WERI-Rb-1 (cell line): ENCODE results near the gene FGFBP3.

Source experiments
- DNase-seq: peaks from one replicate; pipeline ENCODE4 v3.0.0-alpha.2; 2020
- H3K27ac ChIP-seq: fragments of 250-450 bp; sonication (Bioruptor Pico); 2 replicates; pipeline ENCODE4 v1.5.1; 2020; ENCODE audit warnings: mild to moderate bottlenecking, moderate library complexity
- H3K27me3 ChIP-seq: fragments of 250-450 bp; sonication (Bioruptor Pico); 2 replicates; pipeline ENCODE4 v1.5.1; 2021; ENCODE audit warnings: mild to moderate bottlenecking, low read depth, moderate library complexity; ENCODE audit not compliant: insufficient read depth, severe bottlenecking
- H3K36me3 ChIP-seq: fragments of 250-450 bp; sonication (Bioruptor Pico); 2 replicates; pipeline ENCODE4 v1.5.1; 2020; ENCODE audit warnings: mild to moderate bottlenecking, moderate library complexity
- H3K4me3 ChIP-seq: 2 replicates; pipeline ENCODE4 v1.5.1; 2011; ENCODE audit warnings: low read depth, mild to moderate bottlenecking, control low read depth, low read length
- H3K9me3 ChIP-seq: fragments of 250-450 bp; sonication (Bioruptor Pico); 2 replicates; pipeline ENCODE4 v1.5.1; 2021; ENCODE audit warnings: mild to moderate bottlenecking, moderate library complexity; ENCODE audit not compliant: severe bottlenecking
- TF ChIP-seq, protein P1 (sequence below): IDR thresholded peaks from 2 replicates; pipeline ENCODE4 v1.5.1; 2011; ENCODE audit warnings: low read depth, mild to moderate bottlenecking, control low read depth, inconsistent platforms, low read length

FGFBP3 gene

GRCh38 chr10:91885362-91886079 is 23.8 kb downstream of the FGFBP3 start:
- DNase-seq, result peak; percentile 76
- no peaks in the 10 kb centered on the region for H3K9me3 ChIP-seq
- no peaks in the 10 kb centered on the region for H3K36me3 ChIP-seq
- no peaks in the 10 kb centered on the region for H3K27me3 ChIP-seq
- H3K4me3 ChIP-seq, result no peak overlapping the region
- TF ChIP-seq, protein P1, sequence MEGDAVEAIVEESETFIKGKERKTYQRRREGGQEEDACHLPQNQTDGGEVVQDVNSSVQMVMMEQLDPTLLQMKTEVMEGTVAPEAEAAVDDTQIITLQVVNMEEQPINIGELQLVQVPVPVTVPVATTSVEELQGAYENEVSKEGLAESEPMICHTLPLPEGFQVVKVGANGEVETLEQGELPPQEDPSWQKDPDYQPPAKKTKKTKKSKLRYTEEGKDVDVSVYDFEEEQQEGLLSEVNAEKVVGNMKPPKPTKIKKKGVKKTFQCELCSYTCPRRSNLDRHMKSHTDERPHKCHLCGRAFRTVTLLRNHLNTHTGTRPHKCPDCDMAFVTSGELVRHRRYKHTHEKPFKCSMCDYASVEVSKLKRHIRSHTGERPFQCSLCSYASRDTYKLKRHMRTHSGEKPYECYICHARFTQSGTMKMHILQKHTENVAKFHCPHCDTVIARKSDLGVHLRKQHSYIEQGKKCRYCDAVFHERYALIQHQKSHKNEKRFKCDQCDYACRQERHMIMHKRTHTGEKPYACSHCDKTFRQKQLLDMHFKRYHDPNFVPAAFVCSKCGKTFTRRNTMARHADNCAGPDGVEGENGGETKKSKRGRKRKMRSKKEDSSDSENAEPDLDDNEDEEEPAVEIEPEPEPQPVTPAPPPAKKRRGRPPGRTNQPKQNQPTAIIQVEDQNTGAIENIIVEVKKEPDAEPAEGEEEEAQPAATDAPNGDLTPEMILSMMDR, result no peak
- H3K27ac ChIP-seq, result peak overlapping the region; percentile 84

DNA sequence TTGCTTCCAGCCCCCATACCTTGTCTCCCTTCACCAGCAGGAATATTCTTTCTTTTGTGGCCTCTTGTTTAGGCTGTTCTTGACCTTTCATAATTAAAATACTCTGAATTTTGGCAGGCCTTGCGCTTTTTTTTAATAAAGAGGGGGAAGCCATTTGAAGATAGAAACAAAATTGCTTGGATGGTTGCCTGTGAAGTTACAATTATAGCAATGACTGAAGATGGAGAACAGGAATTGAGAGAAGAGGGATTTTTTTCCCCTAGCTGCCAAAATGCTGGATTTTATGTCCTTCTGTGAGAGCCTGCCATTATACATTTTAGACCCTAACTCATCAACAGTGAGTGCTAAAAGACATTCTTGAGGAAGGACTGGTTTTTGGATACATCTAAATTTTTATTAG is 24.8 kb downstream of the FGFBP3 start:
- TF ChIP-seq, protein P1, result no peak
- no peaks in the 10 kb centered on the region for H3K36me3 ChIP-seq
- H3K27me3 ChIP-seq, result no peaks in the 10 kb centered on the region
- H3K27ac ChIP-seq, result peak overlapping the region; percentile 84
- DNase-seq, result no peak
- H3K4me3 ChIP-seq, result peak overlapping the region; percentile 37
- no peaks in the 10 kb centered on the region for H3K9me3 ChIP-seq

DNA sequence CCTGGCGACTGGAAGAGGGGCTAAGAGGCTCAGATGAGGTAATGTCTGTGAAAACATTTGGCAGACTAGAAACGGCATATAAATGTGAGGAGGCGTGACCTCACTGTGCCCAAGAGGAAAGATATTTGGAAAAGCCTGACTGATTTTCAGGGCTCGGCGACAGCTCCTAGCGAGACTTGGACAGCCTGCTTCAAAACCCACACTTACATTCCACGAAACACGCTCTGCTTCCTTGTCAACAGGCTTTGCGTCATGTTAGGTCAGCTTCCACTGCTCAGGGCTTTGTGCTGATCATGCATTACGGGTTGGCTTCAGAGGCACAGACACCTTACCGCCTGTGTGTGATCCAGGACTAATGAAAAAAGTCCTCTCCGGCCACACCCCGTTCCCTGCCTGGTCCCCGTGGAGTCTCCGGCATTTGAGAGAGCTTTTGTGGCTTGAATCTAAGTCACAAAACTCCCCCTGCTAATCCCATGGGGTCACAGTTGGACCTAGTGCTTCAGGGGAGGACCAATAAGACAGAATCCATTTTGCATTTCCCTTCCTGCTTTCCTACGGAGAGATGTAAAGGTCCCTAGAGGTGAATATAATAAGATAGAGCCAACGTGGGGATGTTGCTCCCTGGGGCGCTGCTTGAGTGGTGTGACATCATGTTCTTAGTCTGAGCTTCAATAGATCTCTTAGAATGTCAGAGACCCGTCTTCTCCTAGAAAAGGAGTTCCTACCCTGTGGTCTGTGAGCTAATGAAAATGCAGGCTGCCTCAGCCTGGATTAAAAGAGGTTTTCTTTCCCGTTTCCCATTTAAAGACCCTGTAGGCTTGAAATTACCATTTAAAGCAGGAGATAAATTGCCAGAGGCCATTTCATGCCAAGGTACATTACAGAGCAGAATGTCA is 25.5 kb downstream of the FGFBP3 start:
- no peaks in the 10 kb centered on the region for H3K27me3 ChIP-seq
- peak overlapping the region; percentile 37 for H3K4me3 ChIP-seq
- TF ChIP-seq, protein P1, result no peak
- peak; percentile 92 for DNase-seq
- H3K27ac ChIP-seq, result peak overlapping the region; percentile 84
- no peaks in the 10 kb centered on the region for H3K36me3 ChIP-seq
- H3K9me3 ChIP-seq, result no peaks in the 10 kb centered on the region

DNA sequence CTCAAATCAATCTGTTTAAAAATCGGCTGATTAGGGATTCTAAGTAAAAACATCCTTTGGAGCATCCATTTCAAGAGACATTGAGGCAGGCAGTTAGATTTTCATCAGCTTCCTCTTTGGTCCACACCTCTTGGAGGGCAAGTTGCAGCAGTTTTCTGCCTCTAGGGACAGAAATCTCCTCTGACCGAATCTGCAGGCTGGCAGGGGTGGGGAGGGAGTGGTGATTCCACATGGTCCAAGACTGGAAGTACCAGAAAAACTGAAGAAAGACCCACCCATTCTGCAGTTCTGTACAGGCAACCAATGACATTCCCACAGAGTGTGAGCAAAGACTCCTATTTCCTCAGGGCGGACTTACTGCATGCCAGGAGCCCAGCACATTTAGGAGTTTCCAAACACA is 29.0 kb downstream of the FGFBP3 start:
- H3K4me3 ChIP-seq, result no peak overlapping the region; the same call in 1 of the 2 replicates
- no peaks in the 10 kb centered on the region for H3K9me3 ChIP-seq
- no peaks in the 10 kb centered on the region for H3K27me3 ChIP-seq
- H3K36me3 ChIP-seq, result no peaks in the 10 kb centered on the region
- peak; percentile 75 for DNase-seq
- TF ChIP-seq, protein P1, result no peak
- H3K27ac ChIP-seq, result peak overlapping the region; percentile 83

- Histone ChIP-seq H3K27me3 (no peaks in the 10 kb centered on the region), H3K27ac (peak overlapping the region; percentile 83)
Measured at GRCh38 chr10:91879515-91880170, 29.6 kb downstream of the FGFBP3 start.

More at GRCh38 chr10:91879515-91880170, 29.6 kb downstream of the FGFBP3 start:
- H3K9me3 ChIP-seq, result no peaks in the 10 kb centered on the region
- TF ChIP-seq, protein P1, result no peak
- H3K4me3 ChIP-seq, result peak overlapping the region; percentile 17
- peak; percentile 85 for DNase-seq
- no peaks in the 10 kb centered on the region for H3K36me3 ChIP-seq
